Measurements from ENCODE around the gene LIMS4. TPM values are rescaled to one million over a fixed set of nuclear protein-coding genes. Genes with fewer than 3 reads are reported as not detected.
"Not testable (repeated sequence)": the region's sequence is repeated elsewhere in the genome, so short reads cannot be mapped to it uniquely, and the experiment has no call there.

LIMS4 gene
- total RNA-seq, 2 experiments from 2014 or later, result 0.16 TPM; not detected in 1

DNA sequence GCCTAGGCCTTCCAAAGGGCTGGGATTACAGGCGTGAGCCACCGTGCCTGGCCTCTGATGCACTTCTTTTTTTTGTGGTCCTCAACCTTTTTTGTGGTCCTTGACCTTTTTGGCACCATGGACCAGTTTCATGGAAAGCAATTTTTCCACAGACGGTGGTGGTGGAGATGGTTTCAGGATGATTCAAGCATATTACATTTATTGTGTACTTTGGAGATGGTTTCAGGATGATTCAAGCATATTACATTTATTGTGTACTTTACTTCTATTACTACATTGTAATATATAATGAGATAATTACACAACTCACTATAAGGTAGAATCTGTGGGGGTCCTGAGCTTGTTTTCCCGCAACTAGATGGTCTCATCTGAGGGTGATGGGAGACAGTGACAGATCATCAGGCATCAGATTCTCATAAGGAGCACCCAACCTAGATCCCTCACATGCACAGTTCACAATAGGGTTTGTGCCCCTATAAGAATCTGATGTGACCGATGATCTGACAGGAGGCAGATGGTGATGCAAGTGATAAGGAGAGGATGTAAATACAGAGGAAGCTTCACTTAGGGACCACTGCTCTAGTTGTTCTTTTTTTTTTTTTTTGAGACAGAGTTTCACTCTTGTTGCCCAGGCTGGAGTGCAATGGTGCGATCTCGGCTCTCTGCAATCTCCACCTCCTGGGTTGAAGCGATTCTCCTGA lies 29.2 kb downstream of the LIMS4 start:
- H3K36me3 Mint-ChIP-seq (ENCODE audit: low read depth); H3K4me3 Mint-ChIP-seq; H3K27me3 Mint-ChIP-seq; ATAC-seq; H3K4me1 Mint-ChIP-seq; POLR2A ChIA-PET; CTCF ChIA-PET; intact Hi-C loops (cut with DNase I, micrococcal nuclease); H3K27ac Mint-ChIP-seq; H3K9me3 Mint-ChIP-seq (ENCODE audit: low read depth); DNase-seq: not testable (repeated sequence)

DNA sequence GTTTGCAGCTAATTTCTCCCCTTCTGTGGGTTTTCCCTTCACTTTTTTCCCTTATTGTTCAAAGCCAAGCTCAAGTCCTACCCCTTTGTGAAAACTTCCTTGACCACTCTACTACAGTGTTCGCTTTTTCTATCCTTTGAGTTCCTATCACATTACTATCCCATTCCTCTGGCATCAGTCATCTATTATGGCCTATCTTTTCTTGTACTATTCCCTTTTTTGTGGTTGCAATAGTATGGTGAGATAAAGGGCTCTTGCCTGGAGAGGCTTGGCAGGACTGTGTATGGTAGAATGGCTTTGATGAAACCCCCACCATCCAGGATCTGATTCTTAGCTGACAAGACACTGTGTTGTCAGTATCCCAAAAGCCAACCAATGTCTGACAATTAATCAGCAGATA lies 30.7 kb downstream of the LIMS4 start:
- H3K9me3 Mint-ChIP-seq (ENCODE audit: low read depth); H3K36me3 Mint-ChIP-seq (ENCODE audit: low read depth); H3K27me3 Mint-ChIP-seq; H3K4me3 Mint-ChIP-seq; intact Hi-C loops (cut with DNase I, micrococcal nuclease); H3K27ac Mint-ChIP-seq; DNase-seq; H3K4me1 Mint-ChIP-seq; ATAC-seq; POLR2A ChIA-PET; CTCF ChIA-PET: not testable (repeated sequence)

DNA sequence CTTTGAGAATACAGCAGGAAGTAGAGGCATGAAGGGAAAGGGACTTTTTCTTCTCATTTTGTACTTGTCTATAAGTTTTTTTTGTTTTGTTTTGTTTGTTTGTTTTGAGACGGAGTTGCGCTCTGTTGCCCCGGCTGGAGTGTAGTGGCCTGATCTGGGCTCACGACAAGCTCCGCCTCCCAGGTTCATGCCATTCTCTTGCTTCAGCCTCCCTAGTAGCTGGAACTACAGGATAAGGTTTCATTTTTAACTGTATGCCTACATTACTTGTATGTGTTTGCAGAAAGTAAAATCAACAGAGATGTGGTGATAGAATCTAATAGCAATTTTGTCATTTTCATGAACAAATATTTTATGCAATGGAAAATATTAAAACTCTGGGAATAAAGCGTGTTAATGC lies 38.1 kb downstream of the LIMS4 start:
- CTCF ChIA-PET; H3K9me3 Mint-ChIP-seq (ENCODE audit: low read depth); POLR2A ChIA-PET; H3K27me3 Mint-ChIP-seq; H3K4me3 Mint-ChIP-seq; ATAC-seq; intact Hi-C loops (cut with DNase I, micrococcal nuclease); H3K4me1 Mint-ChIP-seq; H3K27ac Mint-ChIP-seq; H3K36me3 Mint-ChIP-seq (ENCODE audit: low read depth); DNase-seq: not testable (repeated sequence)

DNA sequence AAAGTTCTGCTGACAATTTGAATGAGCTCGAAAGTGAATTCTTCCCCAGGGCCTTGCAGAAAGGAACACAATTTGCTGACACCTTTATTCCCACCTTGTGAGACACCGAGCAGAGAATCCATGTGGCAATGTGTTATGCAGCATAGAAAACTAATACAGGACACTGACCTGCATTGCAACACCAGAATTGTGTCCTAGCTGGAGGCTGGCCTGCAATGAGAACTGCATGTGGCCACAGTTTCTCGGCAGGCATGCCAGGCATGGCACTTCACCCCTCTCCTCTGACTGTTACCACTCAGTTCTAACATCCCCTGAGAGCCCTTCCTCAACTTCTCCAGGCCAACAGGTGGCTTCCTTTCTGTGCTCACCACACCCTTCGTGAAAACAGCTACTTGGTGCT lies 46.9 kb downstream of the LIMS4 start:
- H3K36me3 Mint-ChIP-seq (ENCODE audit: low read depth); POLR2A ChIA-PET; intact Hi-C loops (cut with DNase I, micrococcal nuclease); ATAC-seq; H3K27me3 Mint-ChIP-seq; DNase-seq; H3K27ac Mint-ChIP-seq; H3K4me1 Mint-ChIP-seq; H3K9me3 Mint-ChIP-seq (ENCODE audit: low read depth); H3K4me3 Mint-ChIP-seq; CTCF ChIA-PET: not testable (repeated sequence)

DNA sequence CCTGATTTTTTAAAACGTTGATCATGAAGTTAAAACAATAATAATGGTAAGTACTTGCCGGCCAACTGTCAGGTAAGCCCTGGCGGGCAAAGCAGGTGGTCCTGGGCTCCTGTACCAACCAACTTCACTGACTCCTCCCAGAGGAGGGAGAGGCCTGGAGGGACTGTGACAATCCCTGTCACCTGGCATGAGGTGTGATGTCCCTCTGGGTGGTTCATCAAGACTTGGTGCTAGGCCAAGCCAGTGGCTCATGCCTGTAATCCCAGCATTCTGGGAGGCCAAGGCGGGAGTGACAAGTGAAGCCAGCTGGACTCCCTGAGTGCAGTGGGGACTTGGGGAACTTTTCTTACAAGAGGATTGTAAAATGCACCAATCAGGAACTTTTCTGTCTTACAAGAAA lies 48.2 kb downstream of the LIMS4 start:
- H3K4me1 Mint-ChIP-seq; DNase-seq; H3K4me3 Mint-ChIP-seq; ATAC-seq; H3K27ac Mint-ChIP-seq; H3K9me3 Mint-ChIP-seq (ENCODE audit: low read depth); intact Hi-C loops (cut with DNase I, micrococcal nuclease); H3K27me3 Mint-ChIP-seq; H3K36me3 Mint-ChIP-seq (ENCODE audit: low read depth); POLR2A ChIA-PET; CTCF ChIA-PET: not testable (repeated sequence)

DNA sequence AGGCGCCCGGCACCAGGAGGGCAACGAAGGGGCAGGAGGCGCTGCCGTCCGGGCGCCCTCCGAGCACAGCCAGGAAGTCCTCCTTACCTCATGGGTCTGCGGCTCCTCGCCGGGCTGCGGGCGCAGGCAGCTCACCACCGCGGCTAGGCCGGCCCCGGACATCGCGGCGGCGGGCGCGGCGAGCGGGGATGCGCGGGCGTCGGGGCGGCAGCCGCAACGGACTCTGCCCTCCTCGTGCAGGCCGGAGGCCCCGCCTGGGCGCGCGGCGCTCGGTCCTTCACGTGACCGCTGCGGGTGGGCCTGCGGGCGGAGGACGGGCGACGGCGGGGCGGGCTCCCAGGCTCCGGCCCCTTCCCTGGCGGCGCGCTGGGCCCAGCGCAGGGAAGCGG lies 49.0 kb downstream of the LIMS4 start:
- DNase-seq; H3K4me1 Mint-ChIP-seq; H3K36me3 Mint-ChIP-seq (ENCODE audit: low read depth); H3K27ac Mint-ChIP-seq; H3K4me3 Mint-ChIP-seq; CTCF ChIA-PET; POLR2A ChIA-PET; H3K27me3 Mint-ChIP-seq; intact Hi-C loops (cut with DNase I, micrococcal nuclease); H3K9me3 Mint-ChIP-seq (ENCODE audit: low read depth): not testable (repeated sequence)
- peak; percentile 36 for ATAC-seq

DNA sequence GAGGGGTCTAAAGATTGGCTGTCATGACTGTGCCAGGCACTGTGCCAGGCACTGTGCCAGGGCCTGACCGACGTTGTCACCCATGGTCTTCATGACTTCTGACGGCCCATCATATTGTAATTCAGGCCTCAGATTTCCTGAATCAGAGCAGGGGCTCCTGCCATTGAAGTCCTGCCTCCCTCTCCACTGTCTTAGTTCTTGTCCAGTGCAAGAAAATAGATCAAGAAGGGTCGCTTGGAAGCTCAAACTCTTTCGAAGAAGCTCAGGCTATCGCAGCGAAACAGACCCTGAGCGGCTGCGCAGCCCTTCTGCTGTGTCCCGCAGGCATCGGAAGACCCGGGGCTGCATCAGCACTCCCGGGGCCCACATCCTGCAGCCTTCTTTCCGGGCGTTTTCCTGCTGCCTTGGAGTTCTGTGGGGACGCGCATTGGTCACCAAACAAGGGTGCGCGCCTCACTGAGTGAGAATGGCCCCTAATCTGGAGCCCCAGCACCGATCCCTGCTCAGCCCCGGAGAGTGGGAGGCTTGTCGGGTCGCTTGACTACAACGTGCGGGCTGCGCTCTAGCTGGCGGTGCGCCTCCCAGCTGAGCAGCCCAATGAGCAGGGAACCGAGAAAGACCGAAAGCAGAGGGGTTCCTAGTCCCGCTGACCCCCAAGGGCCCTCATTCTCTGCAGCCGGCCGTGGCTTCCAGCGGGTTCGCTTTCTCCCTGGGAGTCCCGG lies 49.6 kb downstream of the LIMS4 start:
- DNase-seq; H3K27me3 Mint-ChIP-seq; ATAC-seq; POLR2A ChIA-PET; H3K9me3 Mint-ChIP-seq (ENCODE audit: low read depth); H3K4me3 Mint-ChIP-seq; H3K36me3 Mint-ChIP-seq (ENCODE audit: low read depth); H3K4me1 Mint-ChIP-seq; CTCF ChIA-PET; intact Hi-C loops (cut with DNase I, micrococcal nuclease); H3K27ac Mint-ChIP-seq: not testable (repeated sequence)

DNA sequence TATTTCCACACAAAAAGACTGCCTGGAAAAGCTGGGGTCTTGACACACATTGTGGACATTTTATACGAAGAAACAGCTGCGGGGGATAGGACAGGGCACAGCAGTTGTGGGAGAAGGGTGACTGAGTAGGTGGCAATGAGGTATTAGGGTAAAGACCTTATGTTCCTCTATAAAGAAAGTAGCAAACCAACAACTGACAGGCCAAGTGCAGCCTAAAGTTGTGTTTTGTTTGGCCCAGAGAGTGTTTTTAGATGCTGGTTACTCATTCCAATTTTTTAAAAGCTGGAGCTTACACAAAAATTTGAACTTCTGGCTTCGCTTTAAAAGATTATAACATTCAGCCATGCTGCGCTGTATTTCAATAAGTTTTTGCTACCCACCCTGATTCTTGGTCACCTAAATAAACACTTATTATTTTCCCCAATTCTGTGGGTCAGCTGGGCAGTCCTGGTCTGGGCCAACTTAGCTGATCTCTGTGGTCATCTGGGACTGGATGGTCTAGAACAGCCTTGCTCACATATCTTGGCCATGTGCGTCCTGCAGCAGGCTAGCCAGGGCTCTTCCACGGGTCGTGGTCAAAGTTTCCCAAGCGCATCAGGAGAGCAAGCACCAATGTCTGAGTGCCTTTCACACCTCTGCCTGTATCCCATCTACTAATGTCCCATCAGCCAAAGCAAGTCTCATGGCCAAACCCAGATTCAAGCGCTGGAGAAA lies 51.8 kb downstream of the LIMS4 start:
- H3K27me3 Mint-ChIP-seq; H3K4me3 Mint-ChIP-seq; H3K9me3 Mint-ChIP-seq (ENCODE audit: low read depth); H3K27ac Mint-ChIP-seq; H3K4me1 Mint-ChIP-seq; H3K36me3 Mint-ChIP-seq (ENCODE audit: low read depth); POLR2A ChIA-PET; ATAC-seq; DNase-seq; intact Hi-C loops (cut with DNase I, micrococcal nuclease); CTCF ChIA-PET: not testable (repeated sequence)

DNA sequence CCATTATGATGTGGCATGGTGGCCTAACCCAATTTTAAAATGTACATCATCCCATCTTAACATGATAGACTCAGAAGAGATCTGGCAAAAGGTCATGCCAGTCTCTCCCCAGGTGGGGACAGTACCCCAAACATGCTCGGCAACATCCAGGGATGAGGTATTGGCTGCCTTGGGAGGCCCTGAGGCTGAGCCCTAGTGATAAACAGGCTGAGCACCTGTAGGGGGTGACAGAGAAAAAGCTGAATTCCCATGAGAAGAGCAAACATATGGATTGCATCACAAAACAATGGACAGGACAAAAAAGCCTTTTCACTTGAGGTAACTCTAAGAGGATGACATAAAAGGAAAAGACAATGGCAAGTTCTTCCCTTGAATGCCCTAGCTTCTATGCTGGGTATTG lies 65.5 kb downstream of the LIMS4 start:
- intact Hi-C loops (cut with DNase I, micrococcal nuclease); H3K36me3 Mint-ChIP-seq (ENCODE audit: low read depth); H3K27me3 Mint-ChIP-seq; H3K9me3 Mint-ChIP-seq (ENCODE audit: low read depth); H3K27ac Mint-ChIP-seq; DNase-seq; ATAC-seq; CTCF ChIA-PET; H3K4me1 Mint-ChIP-seq; POLR2A ChIA-PET; H3K4me3 Mint-ChIP-seq: not testable (repeated sequence)

DNA sequence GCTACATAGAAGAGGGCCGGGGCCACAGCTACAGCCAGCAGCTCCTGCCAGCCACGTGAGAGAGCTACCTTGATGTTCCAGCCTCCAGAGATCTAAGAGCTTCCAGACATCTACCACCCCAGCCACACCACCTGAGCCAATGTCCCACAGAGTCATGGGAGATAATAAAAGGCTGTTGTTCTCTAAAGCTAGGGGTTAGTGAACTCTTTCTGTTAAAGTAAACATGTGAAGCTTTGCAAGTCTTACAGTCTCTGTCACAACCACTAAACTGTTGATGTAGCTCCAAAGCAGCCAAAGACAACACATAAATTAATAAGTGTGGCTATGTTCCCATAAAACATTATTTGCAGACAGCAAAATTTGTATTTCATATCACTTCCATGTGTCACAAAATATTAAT lies 67.6 kb downstream of the LIMS4 start:
- H3K4me1 Mint-ChIP-seq; CTCF ChIA-PET; H3K27ac Mint-ChIP-seq; intact Hi-C loops (cut with DNase I, micrococcal nuclease); H3K4me3 Mint-ChIP-seq; H3K27me3 Mint-ChIP-seq; H3K9me3 Mint-ChIP-seq (ENCODE audit: low read depth); ATAC-seq; H3K36me3 Mint-ChIP-seq (ENCODE audit: low read depth); DNase-seq; POLR2A ChIA-PET: not testable (repeated sequence)

DNA sequence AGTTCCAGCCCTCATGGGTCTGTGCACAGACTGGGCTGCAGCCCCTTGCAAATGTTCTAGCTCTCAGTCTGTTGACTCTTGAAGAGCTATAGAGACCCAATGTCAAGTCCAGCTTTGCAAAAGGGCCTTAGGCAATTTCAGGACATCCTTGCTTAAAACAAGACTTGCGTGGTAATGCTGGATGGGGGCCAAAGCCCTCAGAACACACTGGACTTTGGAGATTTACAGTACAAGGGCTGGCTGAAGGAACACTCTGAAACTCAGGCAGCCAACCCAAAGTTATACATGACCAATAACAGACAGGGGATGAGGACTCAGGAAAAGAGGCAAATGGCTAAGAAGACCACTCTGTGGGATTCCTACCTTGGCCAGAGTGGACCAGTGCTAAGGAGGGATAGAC lies 68.4 kb downstream of the LIMS4 start:
- ATAC-seq; intact Hi-C loops (cut with DNase I, micrococcal nuclease); H3K27me3 Mint-ChIP-seq; H3K4me1 Mint-ChIP-seq; H3K9me3 Mint-ChIP-seq (ENCODE audit: low read depth); DNase-seq; POLR2A ChIA-PET; H3K4me3 Mint-ChIP-seq; H3K36me3 Mint-ChIP-seq (ENCODE audit: low read depth); H3K27ac Mint-ChIP-seq; CTCF ChIA-PET: not testable (repeated sequence)

DNA sequence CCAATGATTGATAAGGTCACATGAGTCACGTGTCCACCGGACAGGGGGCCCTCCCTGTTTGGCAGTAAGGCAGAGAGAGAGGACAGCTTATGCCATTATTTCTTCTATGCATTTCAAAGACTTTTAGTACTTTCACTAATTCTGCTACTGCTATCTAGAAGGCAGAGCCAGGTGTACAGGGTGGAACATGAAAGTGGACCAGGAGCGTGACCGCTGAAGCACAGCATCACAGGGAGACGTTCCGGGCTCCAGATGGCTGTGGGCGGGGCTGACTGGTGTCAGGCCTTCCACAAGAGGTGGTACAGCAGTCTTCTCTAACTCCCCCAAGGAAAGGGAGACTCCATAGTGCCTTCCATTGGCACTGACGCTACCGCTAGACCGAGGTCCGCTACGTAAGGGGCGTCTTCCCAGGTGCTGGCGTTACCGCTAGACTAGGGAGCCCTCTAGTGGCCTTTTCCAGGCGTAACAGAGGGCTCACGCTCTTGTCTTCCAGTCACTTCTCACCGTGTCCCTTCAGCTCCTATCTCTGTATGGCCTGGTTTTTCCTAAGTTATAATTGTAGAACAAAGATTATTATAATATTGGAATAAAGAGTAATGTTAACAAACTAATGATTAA lies 71.5 kb downstream of the LIMS4 start:
- H3K9me3 Mint-ChIP-seq (ENCODE audit: low read depth); DNase-seq; H3K4me3 Mint-ChIP-seq; H3K27me3 Mint-ChIP-seq; CTCF ChIA-PET; H3K4me1 Mint-ChIP-seq; H3K27ac Mint-ChIP-seq; POLR2A ChIA-PET; H3K36me3 Mint-ChIP-seq (ENCODE audit: low read depth); intact Hi-C loops (cut with DNase I, micrococcal nuclease): not testable (repeated sequence)
- peak; percentile 87 for ATAC-seq

Data from activated CD4-positive, alpha-beta T cell treated with anti-CD3 and anti-CD28 coated beads for 36 hours (primary cell).